ENCODE results near the gene NRG3.
A peak's percentile ranks its signal among the peaks of the same experiment; 100 is the strongest.
"Not testable (repeated sequence)": the region's sequence is repeated elsewhere in the genome, so short reads cannot be mapped to it uniquely, and the experiment has no call there.

The NRG3 gene

DNA sequence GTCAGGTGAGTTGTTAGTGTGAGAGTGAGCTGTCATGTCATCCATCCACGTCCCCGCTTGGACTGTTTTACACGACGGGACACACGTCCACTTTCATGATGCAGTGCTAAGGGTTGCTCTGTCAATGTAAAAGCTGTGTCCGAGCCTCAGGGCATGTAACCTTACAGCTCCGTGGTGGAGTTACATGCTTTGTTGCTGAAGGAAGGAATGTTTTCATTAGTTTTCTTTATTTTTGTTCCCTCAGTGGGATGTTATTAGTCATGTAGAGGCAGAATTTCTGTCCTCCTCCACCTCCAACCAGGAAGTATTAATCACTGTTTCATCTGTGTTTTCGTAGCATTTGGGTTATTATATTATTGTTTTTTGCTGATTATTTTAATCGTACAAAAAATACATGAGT is 88.6 kb downstream of the NRG3 start:
- no peak for DNase-seq

DNA sequence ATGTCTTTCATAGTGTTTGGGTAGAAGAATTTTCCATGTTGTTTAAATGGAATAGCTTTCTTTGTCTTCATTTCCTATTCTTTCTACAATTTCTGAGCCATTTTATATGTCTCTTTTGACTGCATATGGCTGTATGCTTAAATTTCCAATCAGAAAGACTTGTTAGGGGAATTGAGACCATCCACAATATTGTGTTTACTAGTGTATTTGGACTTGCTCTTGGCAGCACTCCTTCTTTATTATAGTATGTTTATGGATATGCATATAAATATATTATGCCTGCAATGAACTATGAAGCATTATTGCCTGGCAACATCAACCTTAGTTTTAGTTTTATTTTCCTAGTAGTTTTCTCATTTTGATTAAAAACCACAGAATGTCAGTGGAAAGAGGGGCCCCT is 92.7 kb downstream of the NRG3 start:
- no peak for DNase-seq

DNA sequence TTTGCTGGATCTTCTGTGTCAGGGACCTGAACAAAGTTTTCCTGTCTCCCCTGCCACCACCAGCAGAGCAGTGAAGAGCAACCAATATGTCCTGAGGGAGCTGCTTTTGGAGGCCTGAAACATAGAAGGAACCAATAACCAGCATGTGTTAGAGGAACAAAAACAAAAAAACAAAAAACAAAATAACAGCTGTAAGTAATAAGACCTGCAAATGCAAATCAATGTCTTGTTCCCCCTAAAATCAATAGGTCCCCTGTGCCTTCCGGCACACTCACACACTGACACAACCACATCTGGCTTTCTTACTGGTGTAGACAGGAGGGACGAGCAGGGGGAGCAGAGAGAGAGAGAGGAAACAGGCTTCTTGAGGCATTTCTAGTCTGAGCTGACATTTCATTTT is 94.1 kb downstream of the NRG3 start:
- DNase-seq = peak; percentile 17

DNA sequence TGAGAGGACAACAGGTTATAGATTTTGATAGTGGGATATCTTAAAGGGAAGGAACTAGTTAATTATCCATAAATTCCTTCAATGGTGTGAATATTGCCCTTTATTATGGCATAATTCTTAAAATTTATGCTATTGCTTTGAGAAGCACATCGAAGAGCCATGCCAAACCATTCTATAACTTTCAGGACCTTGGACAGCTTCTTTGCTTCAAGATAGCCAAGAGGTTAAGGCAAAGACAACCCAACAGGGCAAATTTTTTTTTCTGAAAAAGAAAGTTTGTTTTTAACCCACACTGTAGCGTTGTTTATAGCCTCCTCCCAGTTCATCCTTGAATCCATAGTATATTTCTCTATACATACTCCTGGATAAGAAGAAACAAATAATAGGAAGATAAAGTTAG is 103.2 kb downstream of the NRG3 start:
- DNase-seq = no peak

DNA sequence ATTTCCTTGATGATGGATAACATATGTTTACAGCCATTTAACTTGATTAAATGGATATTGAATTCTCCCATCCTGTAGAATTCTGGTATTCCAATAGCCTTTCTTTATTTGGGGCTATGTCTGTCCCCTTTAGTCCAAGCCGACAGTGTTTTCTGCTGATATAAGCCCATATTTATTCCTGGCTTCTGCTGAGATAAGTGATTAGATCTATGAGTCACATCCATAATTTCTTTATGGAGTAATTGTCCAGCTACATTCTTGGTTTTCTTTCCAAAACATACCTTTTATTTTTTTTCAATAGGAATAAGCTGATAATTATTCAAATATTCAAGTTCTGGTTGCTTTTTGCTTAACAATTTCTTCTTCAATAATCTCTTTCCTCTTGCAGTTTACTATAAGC is 106.7 kb downstream of the NRG3 start:
- DNase-seq = no peak

DNA sequence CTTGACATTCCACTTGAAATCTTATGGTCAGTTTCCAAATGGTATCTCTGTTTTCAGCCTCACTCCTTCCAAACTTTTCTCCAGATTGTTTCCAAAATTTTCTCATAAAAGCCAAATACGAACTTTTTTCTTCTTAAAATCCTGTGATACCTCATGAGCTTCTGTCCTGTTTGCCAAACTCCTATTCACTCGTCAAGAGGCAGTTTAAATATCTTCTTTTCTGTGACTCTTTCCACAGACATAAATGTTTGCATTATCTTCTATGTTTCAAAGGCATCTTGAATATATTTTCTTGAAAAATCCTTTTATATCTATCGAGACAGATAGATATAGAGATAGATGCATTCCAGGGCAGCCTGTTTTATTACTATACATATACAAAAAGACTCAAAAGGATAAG is 109.4 kb downstream of the NRG3 start:
- no peak for DNase-seq

DNA sequence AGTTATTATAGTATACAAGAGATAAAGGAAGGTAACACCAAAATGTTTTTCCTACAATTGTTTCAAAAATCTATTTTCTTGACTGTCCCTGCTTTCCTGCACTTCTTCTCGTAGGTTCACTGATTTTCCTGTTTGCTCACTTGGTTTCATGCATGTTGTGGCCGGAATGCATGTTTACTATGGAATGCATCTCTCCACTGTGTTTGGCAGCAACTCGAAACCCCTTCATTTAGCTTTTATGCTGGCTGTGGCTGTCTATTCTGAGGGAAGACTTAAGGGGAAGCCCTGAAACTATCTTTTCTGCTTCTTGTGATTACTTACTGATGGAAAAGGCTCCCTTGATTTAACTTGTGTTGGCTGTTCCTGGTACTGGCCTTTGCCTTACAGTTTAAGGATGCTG is 120.3 kb downstream of the NRG3 start:
- no peak for DNase-seq

DNA sequence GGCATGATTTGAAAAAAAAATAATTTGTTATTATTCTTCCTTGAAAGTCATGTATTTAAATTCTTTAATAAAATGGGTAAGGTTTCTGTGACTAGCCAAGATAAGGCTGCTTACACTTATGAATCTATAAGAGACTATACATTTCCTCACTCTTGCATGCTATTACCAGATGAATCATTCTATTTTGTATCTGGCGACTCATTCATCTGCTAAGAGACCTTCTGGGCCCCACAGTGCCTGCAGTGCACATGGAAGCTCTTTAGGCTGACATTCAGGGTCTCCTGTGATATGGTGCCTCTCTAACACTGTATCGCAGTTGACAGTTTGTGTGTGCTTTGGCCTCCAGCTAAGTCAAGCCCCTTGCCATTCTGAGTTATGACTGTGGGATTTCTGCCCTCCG is 121.9 kb downstream of the NRG3 start:
- DNase-seq = no peak

DNA sequence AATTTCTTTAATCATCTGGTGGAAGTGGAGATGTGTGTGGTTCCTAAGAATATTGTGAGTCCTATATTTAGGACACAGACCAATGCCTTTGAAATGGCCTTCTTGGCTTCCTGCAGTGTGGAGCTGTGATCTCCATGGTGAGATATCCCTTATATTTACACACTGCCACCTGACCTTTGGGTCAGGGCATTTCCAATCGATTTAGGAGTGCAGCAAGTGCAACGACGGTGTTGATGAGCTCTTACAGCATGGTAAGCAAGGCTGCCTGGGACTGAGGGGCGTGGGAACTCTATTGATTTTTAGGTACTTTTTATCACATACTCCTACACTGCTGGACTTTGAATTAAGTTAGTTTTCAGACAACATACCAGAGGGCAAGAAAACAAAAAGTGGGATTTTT is 146.0 kb downstream of the NRG3 start:
- DNase-seq = no peak

DNA sequence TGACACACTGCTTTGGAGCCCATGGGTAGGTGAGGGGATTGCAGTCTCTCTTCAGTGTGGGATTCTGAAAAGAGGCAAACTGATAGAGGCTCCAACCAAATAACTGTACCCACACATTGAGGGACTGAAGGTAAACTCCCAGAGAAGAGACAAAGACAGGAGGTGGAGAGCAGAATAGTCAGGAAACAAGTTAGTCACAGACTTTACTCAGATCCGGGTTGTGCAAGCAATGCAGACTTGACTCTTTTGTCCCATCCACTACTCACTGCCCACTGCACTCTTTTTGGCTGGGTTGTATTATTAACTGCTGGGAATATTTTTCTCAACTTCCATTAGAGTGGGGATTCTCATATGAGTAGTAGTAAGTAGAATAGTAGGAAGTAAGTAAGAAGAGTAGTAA is 152.7 kb downstream of the NRG3 start:
- no peak for DNase-seq

DNA sequence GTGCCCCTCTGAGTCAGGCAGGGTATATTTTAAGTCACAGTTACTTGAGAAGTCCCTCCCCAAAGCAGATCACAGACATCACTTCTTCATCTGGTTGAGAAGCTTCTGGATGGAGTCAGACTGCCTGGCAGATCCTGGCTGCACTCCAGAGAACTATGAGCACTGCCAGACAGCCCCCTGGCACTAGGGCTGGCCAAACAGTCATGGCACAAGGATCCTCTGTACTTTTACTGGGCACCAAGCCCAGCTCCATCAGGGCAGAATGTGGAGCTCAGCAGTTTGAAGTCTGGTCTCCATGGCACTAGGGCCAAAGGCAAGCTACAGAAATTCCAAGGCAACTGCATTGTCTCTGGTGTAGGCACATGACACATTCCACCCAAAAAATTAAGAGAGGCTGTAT is 162.1 kb downstream of the NRG3 start:
- DNase-seq = no peak

DNA sequence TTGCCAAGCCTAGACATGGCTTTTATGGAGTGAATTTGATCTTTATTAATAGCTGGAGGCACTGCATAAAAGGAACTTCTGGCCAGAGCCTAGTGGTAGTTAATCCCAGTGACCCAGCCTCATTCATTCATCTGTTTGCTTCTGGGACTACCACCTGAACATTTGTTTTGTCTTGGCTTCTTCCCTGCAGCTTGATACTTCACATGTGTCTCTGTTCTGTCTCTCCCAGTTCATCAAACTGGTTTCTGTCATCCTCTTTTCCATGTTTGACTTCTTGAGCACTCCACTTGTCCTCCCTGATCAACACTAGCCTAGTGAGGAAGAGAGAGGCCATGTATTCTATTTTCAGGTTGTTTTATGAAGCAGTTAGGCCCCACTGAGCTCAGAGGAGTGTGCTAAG is 163.6 kb downstream of the NRG3 start:
- no peak for DNase-seq

DNA sequence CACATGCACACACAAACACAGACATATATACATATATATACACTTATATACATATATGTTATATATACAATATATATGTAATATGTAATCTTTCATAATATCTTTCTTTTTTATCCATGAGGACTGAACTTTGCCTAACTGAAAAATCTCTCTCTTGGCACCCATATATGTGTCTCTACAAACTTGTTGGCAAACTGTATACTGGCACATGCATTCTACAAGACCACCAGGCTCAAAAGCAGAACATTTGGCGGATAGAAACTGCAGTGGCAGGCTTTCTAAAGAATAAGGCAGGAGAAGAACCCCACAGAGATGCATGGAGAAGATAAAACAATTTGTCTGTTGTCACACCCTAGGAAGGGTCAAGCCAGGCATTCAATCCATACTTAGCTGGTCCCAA is 165.3 kb downstream of the NRG3 start:
- DNase-seq = no peak

DNA sequence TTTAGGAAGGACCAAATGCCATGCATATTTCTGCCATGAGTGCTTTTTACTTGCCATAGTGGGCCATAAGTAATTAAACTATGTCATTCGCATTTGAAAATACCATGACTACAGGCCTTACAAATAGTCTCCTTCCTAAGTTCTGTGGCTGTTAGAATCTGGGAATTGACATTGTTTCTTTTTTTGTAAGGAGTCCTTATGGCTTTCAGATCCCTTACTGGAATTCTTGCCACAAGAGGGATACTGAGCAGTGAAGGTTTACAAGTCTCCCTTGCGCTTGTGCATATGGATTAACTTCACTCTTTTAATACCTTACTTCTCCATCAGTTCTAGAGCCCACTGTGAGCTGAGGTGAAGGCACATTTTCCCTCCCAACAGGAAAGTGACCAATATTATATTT is 166.0 kb downstream of the NRG3 start:
- no peak for DNase-seq

DNA sequence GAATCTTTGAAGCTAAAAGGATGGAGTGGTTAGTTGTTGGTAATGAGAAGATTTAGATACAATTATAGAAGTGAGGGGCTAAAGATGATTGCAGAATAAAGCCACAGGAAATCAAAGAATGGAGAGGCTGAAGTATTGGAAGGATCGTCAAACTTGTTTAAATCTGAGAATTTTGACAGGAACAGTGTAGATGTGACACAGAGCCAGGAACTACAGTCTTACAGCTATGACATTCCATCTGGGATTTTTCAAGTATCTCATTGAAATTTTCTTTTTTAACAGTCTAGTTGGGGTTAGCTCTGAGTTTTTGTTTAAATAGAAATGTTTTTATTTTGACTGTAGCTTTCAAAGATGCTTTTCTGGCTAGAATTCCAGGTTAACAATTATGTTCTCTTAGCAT is 181.4 kb downstream of the NRG3 start:
- DNase-seq = no peak

DNA sequence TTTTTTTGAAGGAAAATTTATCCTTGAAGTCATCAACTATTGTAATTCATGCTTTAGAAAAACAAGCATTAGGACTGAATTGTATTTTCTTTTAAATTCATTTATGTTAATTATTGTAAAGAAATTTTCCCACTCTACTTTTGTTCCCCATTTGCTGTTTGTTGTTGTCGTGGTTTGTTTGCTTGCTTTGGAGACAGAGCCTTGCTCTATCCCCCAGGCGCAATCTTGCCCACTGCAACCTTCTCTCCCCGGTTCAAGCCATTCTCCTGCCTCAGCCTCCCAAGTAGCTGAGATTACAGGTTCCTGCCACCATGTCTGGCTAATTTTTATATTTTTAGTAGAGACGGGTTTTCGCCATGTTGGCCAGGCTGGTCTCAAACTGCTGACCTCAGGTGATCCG is 192.2 kb downstream of the NRG3 start:
- DNase-seq = not testable (repeated sequence)

DNA sequence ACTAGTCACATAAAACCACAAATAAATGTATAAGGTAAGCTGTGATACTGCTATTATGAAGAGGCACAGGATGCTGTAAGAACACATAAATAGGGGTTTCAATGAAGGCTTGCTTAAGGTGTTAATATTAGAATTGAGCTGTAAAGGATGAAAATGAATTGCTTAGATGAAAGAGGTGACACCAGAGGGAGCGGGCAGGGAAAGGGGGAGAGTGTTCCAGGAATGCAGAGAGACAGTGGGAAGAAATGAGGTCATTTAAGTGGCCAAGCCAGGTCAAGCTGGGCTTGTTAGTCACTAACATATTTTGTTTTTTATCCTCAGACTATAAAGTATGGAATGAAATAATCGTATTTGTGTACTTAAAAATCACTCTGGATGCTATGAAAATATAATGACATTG is 193.5 kb downstream of the NRG3 start:
- DNase-seq = no peak

DNA sequence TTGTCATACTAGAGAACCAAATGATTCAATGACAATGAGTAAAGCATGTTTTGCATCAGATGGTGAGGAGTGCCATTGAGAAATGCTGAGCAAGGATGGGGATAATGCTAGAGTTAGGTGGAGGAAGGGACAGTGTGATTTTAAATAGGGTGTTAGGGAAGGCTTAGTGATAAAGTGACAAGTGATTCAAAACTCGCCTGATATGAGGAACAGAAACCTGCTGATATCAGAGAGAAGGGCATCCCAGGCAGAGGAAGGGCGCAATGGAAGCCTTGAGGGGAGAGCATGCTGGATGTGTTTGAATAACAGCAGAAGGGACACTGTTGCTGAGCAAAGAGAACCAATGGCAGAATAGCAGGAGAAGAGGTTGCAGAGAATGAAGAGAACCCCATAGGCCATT is 196.2 kb downstream of the NRG3 start:
- DNase-seq = no peak

DNA sequence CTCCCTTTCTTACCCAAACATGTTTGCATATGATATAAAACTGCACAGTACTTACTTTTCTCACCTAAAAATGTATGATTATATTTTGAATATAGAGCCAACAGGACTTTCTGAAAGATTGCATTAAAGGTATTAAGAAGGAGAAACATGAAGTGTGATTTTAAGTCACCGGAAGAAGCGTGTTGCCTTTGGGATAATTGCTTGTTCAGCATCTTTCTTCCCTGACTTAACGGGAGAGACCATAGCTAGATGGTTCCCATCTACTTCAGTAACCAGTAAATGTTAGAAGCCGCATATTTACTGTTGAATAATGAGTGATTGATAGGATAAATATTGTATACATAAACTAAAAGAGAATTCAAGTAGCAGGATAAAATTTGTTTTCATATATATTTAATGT is 197.1 kb downstream of the NRG3 start:
- DNase-seq = no peak

DNA sequence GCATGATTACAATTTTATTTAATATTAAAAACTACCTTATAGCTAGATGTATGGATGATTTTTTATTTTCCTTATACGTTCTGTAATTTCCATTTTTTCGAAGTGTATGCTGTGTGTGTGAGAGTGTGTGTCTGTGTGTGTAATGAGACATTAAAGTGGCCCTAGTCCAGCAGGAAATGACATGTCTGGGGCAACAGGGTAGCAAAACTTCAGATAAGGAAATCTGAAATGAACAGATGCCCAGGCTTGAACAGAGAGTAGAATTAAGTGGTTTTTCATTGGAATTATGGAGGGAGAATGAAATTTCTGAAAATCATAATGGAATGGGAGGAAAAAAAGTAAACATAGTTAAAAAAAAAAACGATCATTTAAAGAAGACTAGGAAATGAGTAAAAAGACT is 200.6 kb downstream of the NRG3 start:
- DNase-seq = no peak

DNA sequence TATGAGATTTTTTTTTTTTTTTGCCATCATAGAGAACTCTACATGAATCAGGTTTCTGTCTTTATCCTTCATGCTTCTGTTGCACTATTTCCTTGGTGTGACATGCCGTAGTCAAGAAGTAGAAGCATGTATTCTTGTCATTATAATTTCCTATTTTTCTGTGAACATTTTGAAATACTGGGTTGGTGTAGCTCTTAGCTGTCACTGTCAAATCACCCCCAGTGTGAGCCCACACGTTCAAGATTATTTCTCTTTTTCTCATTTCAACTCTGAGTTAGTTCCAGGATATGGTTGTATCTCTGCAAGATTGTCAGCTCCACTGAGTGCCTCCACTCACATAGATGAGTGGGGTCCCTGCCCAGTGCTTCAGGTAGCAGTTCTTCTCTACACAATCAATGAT is 209.5 kb downstream of the NRG3 start:
- DNase-seq = no peak

DNA sequence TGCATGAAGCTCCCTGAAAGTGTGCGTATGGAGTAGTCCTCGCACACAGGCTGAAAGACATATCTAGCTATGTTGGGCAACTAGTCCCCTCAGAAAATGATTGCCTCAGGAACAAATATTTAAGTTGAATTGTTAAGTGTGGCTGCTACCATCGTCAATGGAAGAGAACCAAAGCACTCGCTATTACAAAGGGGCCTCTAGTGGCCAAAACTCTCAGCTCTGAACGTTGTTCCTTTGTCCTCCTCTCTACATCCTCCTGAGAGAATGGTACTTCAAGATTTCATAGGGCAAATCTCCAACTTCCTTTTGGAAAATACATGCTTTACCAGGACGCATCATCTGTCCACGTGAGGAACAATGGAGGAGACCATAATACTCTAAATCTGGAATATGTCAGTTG is 209.9 kb downstream of the NRG3 start:
- no peak for DNase-seq

DNA sequence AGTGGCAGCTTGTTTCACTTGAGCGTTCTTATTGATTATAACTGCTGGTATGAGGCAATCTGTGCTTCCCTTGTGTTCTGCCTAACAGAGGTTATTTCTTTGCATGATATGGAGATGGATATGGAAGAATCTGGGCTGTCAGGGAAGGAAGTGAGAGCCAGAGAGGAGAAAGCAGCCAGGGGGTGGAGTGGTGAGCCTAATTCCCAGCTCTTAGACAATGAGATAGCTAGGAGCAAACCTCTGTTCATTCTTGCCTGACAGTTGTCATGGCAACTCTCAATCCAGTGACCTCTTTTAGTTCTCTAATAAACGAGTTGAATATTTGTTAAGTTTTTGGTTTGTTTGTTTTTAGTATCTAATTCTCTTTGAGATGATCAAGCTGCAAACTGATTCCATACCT is 214.3 kb downstream of the NRG3 start:
- no peak for DNase-seq

DNA sequence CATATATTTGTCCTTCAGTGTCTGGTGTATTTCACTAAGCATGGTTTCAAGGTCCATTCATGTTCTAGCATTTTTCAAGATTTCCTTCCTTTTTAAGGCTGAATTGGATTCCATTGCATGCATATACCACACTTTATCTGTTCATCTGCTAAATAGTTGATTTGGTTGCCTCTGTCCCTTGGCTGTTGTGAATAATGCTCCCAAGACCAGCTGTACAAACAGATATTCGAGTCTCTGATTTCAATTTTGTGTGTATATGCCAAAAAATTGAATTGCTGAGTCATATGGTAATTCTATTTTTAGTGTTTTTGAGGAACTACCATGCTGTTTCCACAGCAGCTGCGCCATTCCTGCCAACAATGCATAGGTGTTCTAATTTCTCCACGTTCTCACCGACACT is 216.4 kb downstream of the NRG3 start:
- no peak for DNase-seq

DNA sequence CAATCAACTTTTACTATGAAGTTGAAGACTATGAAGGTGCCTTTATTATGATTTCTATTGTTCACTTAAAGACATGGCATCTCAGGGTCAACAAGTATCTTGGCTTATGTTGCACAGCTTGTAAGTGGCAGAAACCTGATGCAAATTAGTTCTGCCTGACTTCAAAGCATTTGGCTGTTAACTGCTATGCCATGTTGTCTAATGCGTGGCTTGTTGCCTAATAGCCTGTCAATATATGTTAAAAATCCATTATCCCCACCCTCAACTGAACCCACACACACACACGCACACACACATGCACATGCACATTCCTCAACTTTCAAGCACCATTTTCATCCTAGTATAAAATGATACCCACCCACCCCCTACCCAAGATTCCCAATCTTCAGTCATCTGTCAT is 217.1 kb downstream of the NRG3 start:
- DNase-seq = no peak

DNA sequence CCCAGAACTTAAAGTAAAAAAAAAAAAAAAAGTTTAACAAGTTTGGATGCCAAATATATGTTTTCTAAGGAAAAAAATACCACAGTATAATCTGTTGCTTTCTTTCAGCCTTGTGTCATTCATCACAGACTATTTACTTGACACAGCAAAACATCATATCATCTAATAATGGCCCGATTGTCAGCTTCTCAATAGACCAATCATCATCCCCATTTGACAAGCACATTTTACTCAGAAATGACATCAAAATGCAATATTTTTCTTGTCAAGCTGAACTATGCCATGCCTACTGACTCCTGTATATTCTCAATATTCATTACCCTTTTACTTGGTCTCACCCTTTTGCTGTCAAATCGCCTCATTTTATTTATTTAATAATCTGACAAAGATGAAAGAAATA is 249.7 kb downstream of the NRG3 start:
- no peak for DNase-seq

DNA sequence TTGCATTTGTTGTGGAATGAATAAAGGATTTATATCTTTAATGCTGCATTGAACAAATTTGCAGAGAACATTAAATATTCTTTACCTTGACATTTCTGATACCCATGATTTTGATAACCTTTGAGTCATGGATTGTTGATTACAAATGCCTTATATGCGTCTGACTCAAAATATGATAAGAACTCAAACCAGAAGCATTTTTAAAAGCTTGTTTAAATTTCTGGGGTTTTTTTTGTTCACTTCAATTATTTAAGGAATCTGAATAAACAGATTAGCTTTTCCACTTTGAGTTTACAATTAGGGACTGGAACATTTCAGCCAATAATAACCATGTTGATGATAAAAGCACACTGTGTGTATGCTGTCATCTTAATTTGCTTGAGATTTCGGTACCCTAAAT is 253.5 kb downstream of the NRG3 start:
- no peak for DNase-seq
